SKM-1 (cell line): Measurements from ENCODE around the gene LCP1.
A peak's percentile ranks its signal among the peaks of the same experiment; 100 is the strongest.

Experiments
- DNase-seq: peaks from one replicate; lab custom pipeline; 2025; ENCODE audit not compliant: unreplicated experiment; lab: John Stamatoyannopoulos, UW

The LCP1 gene

DNA sequence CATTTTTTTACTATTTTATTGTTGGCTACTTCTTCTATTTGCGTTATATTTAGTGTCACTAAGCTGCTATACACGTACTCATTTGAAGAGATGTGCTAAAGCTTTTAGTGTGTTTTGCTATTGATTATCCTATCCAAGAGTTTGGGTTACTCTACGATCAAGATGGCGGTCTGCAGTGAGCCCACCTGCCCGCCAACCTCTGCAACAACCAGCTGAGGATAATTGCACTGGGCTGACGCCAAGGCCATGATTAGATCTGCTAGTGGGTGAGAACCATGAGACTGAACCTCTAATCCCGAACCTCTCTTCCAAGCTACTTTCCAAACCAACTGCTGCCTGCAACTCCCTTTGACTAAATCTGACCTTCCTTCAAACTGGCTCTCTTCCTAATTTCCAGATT is 78.9 kb downstream of the LCP1 start:
- no peak for DNase-seq

DNA sequence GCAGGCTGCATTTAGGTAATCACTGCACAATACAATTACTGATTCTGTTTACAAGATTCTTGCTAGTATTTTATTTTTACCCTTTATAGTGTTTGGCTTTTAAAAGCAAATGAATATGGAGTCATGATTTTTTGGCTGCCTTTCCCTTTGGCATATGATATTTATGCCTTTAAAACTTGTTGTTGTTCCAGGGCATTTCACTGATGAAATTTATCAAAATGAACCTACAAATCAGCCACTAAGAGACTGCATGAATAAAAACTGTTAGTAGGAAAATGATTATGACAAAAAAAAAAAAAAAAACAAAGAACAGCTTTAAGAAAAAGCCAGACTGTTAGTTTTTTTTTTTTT is 79.7 kb downstream of the LCP1 start:
- DNase-seq, result no peak

DNA sequence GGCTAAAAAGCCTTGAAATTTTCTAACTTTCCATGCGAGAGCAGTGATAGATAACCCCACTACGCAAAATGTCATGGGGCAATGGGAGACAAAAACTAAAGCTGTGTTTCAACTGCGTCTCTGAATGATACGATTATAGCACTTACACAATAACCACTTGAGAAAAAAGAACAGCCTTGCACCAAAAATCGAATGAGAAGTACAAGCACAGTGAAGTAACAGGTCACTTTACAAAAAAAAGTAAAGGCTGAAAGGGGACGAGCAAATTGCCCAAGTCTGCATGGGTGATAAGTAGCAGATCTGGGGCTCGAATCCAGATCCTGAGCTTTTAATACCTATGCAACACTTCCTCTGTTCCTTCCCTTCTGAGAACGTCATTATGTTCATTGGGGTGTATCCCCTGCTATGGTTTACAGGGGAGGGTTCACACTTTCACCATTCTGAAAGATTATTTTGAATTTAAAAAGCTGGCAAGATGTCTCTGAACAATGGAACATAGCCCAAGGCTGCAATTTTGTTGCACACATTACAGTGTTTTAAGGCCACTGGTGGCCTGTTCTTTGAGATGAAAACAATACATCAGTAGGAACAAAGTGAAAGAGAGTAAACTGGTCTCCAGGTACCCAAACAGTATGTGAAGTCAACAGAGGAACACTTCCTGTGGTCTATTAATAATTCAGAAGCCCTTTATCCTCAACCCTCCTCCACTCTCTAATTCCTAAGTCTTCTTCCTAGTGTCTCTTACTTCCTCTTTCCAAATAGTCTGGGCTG is 80.3 kb downstream of the LCP1 start:
- DNase-seq, result peak; percentile 36

DNA sequence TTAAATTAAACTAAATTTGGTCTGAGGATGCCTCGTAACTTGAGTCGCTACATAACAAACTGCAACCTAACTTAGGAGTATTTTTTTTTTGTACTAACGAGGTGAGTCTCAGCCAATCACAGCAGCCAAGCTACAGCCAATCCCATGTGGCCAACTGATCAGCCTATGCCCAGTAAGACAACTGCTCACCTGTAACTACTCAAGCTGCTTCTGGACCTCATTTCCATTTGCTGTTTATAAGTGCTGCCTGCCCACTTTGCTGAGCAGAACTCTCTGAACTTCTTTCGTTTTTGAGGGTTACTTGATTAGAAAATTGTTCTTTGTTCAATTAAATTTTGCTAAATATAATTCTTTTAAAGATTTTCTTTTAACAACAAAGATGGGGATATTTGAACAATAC is 81.0 kb downstream of the LCP1 start:
- DNase-seq, result no peak

DNA sequence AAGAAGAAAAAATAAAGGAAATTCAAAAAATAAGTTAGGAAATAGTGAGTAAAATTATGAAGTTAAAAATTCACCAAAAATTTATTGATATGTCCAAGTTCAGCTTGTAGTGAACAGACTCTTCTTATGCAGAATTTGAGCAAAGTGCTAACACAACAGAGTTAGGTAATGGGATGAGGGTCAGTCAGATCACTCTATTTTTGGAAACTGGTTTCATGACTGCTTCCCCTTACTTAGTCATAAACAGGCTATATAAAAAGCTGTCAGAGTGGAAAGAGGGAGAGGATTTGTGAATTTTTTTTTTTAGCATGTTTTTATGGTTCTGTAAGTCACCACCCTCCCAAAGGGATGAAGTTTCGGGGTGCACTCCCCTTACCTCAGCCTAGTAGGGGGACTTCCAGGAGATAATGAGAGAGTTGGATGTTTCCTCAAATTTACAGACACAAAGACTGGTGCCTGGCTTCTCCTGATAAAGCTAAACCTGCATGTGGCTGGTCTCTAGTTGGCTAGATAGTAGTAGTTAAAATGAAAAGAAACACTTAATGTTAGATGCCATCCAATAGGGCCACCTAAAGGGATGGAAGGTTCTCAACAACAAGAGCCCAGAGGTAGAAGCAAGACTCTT is 81.7 kb downstream of the LCP1 start:
- peak; percentile 62 for DNase-seq

DNA sequence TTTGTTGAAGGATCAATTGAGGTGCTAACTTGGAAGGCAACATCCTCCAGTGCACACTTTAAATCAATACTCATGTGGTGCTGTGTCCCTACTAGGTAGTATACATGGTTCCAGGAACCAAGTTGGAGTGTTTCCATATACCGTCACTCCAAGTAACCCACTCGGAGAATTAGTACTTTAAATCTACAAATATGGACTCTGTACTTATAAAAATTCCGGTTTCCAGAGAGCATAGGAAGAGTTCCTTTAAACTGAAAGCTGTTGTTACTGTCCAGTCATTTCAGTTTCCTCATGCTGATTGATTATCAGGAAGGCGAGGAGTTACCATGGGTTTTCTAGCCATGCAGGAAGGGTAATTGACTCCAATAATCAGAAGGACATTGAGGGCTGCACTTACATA is 84.3 kb downstream of the LCP1 start:
- DNase-seq, result no peak

DNA sequence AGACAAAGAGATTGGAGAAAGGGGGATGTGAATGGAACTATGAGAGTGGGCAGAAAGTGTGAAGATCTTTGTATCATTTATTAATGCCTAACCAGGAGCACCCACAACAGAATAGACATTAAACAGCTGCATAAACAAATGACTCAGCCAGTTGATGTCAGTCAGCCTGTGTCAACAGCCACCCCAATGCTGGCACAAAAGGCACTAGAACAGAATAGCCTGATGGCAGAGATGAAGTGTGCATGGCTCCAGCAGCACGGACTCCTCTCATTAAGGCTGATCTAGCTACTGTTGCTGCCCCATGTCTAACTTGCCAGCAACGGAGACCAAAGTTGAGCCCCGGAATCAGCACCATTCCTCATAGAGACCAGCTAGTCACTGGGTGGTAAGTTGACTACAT is 85.0 kb downstream of the LCP1 start:
- DNase-seq, result no peak

DNA sequence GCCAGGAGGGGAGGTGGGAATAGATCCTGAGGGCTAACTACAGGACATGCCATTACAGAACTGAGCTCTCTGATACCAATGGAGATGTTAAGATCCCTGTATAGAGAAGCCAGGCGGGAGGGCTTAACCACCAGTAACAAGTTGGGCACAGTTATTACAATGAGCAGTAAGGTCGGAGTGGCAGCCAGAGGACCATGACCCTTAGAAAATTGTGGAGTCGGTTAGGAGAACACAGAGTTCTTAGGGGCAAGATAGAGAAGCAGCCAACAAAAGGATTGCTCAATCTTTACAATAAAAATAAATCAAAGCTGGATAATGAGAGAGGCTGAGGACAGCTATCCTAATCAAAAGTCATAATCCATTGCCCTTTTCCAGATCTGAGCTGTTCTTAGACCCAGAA is 87.5 kb downstream of the LCP1 start:
- DNase-seq, result no peak

DNA sequence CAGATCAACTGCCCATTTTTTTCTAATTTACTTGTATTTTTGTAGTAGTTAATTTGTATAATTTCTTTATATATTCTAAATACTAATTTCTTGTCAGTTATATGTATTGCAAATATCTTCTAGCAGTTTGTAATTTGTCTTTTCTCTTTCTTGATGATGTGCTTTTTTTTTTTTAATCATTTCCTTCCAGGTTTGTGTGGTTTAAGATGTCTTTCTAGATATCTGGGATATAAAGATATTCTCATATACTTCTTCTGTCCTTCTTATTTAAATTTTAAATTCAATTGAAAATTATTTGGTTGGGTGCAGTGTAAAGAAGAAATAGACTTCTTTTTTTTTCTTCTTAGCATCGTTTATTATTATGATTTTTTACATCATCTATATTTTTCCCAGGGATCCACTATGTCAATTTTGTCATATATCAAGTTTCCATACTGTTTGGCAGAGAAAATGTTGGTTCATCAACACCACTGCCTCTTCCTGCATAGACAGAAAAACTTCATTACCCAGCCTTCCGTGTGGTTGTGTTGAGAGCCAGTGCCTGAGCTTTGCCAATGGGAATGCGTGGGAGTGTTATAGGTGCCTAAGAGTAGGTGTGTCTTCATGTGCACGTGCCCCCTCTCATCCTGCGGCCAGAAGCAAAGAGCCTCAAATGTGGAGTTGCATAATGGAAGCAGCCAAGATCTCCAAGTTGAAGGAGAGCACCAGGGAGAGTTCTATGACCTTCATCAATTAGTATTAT is 93.0 kb downstream of the LCP1 start:
- no peak for DNase-seq

DNA sequence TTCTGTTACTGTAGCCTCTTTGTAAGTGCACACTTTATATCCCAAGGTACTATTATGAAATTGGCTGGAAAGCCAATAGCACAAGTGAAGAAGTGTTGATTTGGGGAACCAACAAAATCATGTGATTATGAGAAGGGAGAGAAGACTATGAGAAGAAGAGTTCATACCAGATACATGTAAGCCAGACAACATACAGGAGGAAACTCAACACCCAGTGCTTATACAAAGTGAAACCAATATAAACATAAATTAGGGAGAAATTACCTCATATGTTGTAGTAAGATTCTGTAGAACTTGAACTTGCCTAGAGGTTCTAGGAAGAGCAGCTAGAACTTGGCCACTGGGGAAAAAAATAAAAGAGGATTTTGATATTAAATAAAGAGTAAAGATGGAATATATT is 94.5 kb downstream of the LCP1 start:
- no peak for DNase-seq

DNA sequence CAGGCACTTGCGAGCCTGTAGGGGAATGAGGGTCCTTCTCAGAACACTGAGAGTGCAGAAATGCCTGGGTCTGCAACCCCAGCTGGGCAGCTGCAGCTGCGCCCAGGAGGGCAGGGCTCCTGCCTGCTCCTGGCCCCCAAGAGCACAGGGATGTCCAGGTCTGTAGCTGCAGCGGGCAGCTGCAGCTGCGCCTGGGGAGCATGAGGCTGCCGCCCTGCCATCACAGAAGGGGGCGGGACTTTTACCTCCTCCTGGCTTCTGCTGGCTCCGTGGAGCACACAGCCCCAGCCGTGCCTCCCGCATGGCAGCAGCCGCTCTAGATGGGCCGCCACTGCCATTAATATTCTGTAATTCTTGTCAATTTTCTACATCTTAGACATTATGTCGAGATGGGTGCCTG is 95.0 kb downstream of the LCP1 start:
- no peak for DNase-seq

DNA sequence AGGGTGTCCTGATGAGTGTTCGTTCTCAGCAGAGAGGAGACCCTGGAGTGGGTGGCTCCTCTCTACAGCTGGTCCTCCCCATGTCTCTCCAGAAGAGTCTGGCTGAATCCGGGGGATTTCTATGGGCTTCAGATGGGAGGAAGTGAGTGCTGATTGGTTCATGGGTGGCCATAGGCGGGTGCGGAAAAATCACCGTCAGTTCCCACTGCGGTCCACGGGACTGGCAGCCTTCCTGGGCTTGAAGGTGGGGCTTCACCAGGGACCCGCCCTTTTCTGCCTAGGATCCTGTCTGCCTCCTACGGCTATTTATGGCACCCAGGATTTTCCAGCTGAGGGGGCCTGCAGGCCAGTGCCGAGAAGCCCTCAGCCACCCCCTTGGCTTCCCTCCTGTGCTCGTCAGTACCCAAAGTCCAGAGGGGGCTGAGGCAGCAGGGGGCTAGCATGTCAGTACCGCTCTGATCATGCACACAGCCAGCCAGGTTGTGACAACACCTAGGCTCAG is 95.5 kb downstream of the LCP1 start:
- DNase-seq, result no peak

DNA sequence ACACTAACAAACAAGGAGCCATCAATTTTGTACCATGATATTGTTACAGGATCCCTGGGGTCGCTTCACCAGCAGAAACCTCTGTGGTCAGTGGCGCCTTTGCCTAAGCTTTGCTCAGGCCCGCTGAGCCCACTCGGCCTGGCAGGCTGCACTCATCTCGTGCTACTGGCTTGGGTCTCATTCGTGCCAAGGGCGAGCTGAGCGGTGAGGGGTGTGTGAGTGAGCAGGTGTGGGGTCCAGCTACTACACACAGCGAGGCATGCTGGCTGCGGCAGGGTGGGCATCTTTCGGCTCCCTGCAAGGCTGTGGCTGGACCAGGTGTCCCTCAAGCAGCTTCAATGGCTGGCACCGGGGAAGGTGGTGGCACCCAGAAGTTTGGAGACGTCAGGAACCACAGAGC is 96.2 kb downstream of the LCP1 start:
- DNase-seq, result no peak

DNA sequence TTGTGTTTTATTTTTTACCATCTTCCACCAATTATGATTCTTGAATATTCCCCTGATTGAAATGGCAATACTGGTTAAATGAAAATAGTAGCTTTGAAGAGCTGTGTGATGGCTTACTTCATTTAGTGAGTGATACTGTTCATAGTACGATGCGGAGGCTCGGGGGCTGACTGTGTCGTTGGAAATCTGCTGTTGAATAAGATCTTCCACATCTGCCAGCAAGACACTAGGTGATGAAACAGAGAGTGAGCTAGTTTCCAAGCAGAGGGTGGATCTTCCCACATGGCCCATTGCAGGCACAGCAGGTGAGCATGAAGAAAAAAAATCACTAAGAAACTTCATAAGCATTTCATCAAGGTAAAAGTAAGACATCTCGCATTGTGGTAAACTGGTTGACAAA is 99.7 kb downstream of the LCP1 start:
- DNase-seq, result no peak

DNA sequence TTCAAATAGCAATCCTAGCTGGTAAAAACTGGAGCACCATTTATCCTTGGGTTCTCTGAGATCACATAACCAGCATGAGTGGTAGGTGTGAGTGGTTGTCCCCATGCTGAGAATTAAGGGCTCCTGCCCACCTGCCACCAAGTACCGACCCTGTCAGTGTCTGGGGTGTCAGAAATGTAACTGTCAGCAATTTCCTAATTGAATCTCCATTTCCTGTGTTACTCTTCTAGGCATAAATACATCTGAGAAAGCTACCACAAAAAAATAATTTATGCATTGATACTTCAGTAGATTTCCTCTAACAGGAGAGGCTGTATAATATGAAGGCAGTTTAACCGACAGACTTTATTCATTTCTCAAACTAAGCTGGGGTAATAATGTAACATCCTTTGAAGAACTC is 102.2 kb downstream of the LCP1 start:
- DNase-seq, result no peak

DNA sequence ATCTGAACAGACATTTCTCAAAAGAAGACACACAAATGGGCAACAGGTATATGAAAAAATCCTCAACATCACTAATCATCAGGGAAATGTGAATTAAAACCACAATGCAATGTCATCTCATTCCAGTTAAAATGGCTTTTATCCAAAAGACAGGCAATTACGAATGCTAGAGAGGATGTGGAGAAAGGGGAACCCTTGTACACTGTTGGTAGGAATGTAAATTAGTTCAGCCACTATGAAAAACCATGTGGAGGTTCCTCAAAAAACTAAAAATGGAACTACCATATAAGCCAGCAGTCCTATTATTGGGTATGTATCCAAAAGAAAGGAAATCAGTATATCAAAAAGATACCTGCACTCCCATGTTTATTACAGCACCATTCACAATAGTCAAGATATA is 104.7 kb downstream of the LCP1 start:
- DNase-seq, result no peak

DNA sequence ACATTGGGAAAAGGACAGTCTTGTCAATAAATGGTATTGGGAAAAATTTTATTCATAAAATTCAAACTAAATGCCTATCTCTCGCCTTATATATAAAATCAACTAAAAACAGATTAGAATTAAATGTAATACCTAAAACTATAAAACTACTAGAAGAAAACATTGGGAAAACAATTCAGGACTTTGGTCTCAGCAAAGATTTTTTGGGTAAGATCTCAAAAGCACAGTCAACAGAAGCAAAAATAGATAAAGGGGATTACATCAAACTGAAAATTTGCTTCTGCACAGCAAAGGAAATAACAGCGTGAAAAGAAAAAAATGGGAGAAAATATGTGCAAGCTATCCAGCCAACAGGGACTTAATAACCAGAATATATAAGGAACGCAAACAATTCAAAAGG is 105.2 kb downstream of the LCP1 start:
- DNase-seq, result no peak
